Stimulated activated CD4-positive, alpha-beta T cell treated with anti-CD3 and anti-CD28 coated beads, TNF-alpha, amount 100 ng/mL, for 1 hour (primary cell): Measurements from ENCODE around the gene RMDN3.
A peak's percentile ranks its signal among the peaks of the same experiment; 100 is the strongest.

Source experiments
- DNase-seq, 3 donors: peaks; one replicate each; pipeline ENCODE4 v3.0.0-alpha.2; 2020; ENCODE audit warnings: low read depth in 3 of 3, low spot score in 1 of 3

Gene RMDN3

GRCh38 chr15:40773902-40774301, 18.8 kb upstream of the RMDN3 start:
- no peak for DNase-seq

GRCh38 chr15:40773496-40773895, 18.4 kb upstream of the RMDN3 start:
- DNase-seq = no peak

- DNase-seq = no peak
These were observed 17.0 kb upstream of the RMDN3 start for GRCh38 chr15:40772014-40772413.

- no peak for DNase-seq
These were observed 16.2 kb upstream of the RMDN3 start for GRCh38 chr15:40771242-40771641.

- DNase-seq = no peak
These were observed 15.2 kb upstream of the RMDN3 start for GRCh38 chr15:40770147-40770721.

- peak in 1 of 3 donors; percentile 56 for DNase-seq
These were observed 14.5 kb upstream of the RMDN3 start, which contains the start of gene C15orf62 for GRCh38 chr15:40769274-40770146. Gene C15orf62, plus strand, starts transcription at chr15:40769980. Its CDS starts 516 bp downstream, at chr15:40770496.

GRCh38 chr15:40768521-40769273, 13.6 kb upstream of the RMDN3 start:
- no peak for DNase-seq

GRCh38 chr15:40767838-40768500, 12.9 kb upstream of the RMDN3 start:
- no peak for DNase-seq

- no peak for DNase-seq
These were observed 12.1 kb upstream of the RMDN3 start for GRCh38 chr15:40766906-40767837.

- no peak for DNase-seq
These were observed 11.3 kb upstream of the RMDN3 start for GRCh38 chr15:40766194-40766815.

GRCh38 chr15:40764629-40765103, 9.6 kb upstream of the RMDN3 start:
- no peak for DNase-seq

GRCh38 chr15:40763801-40764628, 9.0 kb upstream of the RMDN3 start, which contains the start of gene GCHFR:
Gene GCHFR, plus strand, starts transcription at chr15:40764068. Its CDS starts 113 bp downstream, at chr15:40764181.
- DNase-seq = peak in 1 of 3 donors; percentile 53

GRCh38 chr15:40762919-40763800, 8.1 kb upstream of the RMDN3 start:
- DNase-seq = no peak

- DNase-seq = no peak
These were observed 4.9 kb upstream of the RMDN3 start for GRCh38 chr15:40759961-40760360.

- no peak for DNase-seq
These were observed 1.9 kb upstream of the RMDN3 start for GRCh38 chr15:40756938-40757337.

- DNase-seq = no peak
These were observed 756 bp upstream of the RMDN3 start for GRCh38 chr15:40755812-40756208.

GRCh38 chr15:40754574-40754882, 526 bp downstream of the RMDN3 start:
- DNase-seq = no peak

- no peak for DNase-seq
These were observed 3.3 kb downstream of the RMDN3 start for GRCh38 chr15:40751745-40752144.
